HEK293T (cell line): ENCODE measurements around the gene NKAIN2.

ENCODE experiments used
- ARNT ChIP-seq: fragments of 450-650 bp; IDR thresholded peaks from 2 replicates; pipeline ENCODE4 v1.6.1; 2017; ENCODE audit warnings: mild to moderate bottlenecking
- BHLHE40 ChIP-seq: fragments of 450-650 bp; IDR thresholded peaks from 2 replicates; pipeline ENCODE4 v1.6.1; 2016; ENCODE audit warnings: mild to moderate bottlenecking, moderate library complexity, borderline replicate concordance
- ELF4 ChIP-seq: fragments of 450-650 bp; IDR thresholded peaks from 2 replicates; pipeline ENCODE4 v1.6.1; 2017; ENCODE audit warnings: antibody characterized with exemption
- FOXA1 ChIP-seq: fragments of 450-650 bp; IDR thresholded peaks from 2 replicates; pipeline ENCODE4 v1.6.1; 2016; ENCODE audit warnings: mild to moderate bottlenecking
- FOXK2 ChIP-seq: fragments of 450-650 bp; IDR thresholded peaks from 2 replicates; pipeline ENCODE4 v1.6.1; 2016; ENCODE audit warnings: mild to moderate bottlenecking
- FOXM1 ChIP-seq: fragments of 450-650 bp; IDR thresholded peaks from 2 replicates; pipeline ENCODE4 v1.6.1; 2017; ENCODE audit warnings: mild to moderate bottlenecking, borderline replicate concordance
- HDGF ChIP-seq: fragments of 450-650 bp; IDR thresholded peaks from 2 replicates; pipeline ENCODE4 v1.6.1; 2017; ENCODE audit warnings: antibody characterized with exemption, borderline replicate concordance
- L3MBTL2 ChIP-seq: fragments of 450-650 bp; conservative IDR thresholded peaks from 2 replicates; pipeline ENCODE4 v1.6.1; 2016; ENCODE audit warnings: mild to moderate bottlenecking
- SP1 ChIP-seq: fragments of 450-650 bp; IDR thresholded peaks from 2 replicates; pipeline ENCODE4 v1.6.1; 2017
- SUZ12 ChIP-seq: fragments of 450-650 bp; IDR thresholded peaks from 2 replicates; pipeline ENCODE4 v1.6.1; 2016; ENCODE audit warnings: mild to moderate bottlenecking
- TARDBP ChIP-seq: fragments of 450-650 bp; IDR thresholded peaks from 2 replicates; pipeline ENCODE4 v1.6.1; 2016
- ZNF384 ChIP-seq: fragments of 450-650 bp; IDR thresholded peaks from 2 replicates; pipeline ENCODE4 v1.6.1; 2016

DNA sequence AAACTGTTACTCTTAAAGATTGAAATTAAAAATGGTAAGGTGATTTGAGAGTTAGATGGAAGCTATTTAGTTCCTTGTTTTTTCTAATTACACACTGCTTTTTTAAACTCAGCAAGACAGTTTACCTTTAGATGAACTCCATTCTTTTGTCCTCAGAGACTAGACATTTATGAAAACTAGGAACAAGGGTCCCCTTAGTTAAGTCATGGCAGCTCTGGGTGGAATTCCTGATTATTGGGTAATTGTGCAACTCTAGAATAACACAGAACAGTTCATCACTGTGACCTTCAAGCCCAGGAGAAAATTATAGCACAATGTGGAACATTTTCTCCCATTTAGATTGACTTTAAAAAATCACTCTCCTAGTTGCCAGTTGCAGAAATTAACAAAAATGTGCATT is 251.7 kb downstream of the NKAIN2 start:
- no peak for TF ChIP-seq FOXK2
- no peak for TF ChIP-seq HDGF
- TF ChIP-seq ZNF384, result no peak
- TF ChIP-seq TARDBP, result no peak
- no peak for TF ChIP-seq L3MBTL2
- no peak for TF ChIP-seq FOXM1
- no peak for TF ChIP-seq ARNT
- no peak for TF ChIP-seq SP1
- no peak for TF ChIP-seq BHLHE40
- TF ChIP-seq ELF4, result no peak
- no peak for TF ChIP-seq SUZ12
- no peak for TF ChIP-seq FOXA1
